ENCODE data around the gene C11orf52. TPM values are rescaled to one million over a fixed set of nuclear protein-coding genes. Genes with fewer than 3 reads are reported as not detected.

C11orf52 gene
- total RNA-seq, 1 experiment from 2014 or later: 4.0 TPM

DNA sequence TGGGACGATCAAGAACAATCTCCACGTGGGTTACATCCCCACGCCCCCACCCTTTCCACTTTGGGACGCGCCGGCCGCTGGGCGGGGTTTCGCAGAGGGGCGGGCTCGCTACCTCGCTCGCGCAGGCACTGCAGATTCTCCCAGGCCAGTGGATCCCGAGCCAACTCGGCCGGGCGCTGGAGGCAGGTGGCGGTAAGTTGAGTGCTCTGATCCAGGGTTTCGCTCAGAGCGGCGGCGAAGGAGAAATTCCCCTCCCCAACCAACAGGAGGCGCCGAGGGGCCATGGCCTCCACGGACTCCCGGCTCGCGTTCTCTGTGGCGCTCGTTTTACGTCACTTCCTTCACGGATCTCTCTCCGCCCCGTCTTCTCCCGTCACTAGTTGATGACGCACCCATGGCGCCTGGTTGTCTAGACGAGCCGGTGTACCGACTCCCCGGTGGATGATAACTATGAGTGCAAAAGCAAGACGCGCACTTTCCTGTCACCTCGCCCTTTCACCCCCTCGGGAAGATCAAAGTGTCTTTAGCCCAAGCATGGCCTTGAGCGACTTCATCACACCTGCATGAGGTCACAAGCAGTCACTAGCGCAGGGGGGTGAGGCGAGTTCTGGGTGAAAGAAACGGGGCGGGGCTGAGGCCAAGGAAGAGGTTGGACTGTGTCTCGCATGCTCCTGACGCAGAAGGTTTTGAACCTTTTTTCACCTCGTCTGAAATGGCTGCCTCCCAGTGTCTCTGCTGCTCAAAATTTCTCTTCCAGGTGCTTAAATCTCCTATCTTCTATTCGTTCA is 39.7 kb upstream of the C11orf52 start, which contains the start of the genes CFAP68 and FDXACB1:
TSS of gene CFAP68 (plus strand) at position 693 of the 788 bp plus-strand sequence. CDS start at position 713, 20 bp downstream.
TSS of gene FDXACB1 (minus strand) at position 317 of the 788 bp plus-strand sequence. CDS start at position 284, 33 bp downstream.
- Histone ChIP-seq H3K4me2 (ENCODE audit: insufficient read depth, insufficient read length, low read length) (peak within 1 kb of the TSS; percentile 86), H3K23ac (ENCODE audit: insufficient read length, low read depth, low read length) (no peak within 1 kb of the TSS), H4K91ac (ENCODE audit: insufficient read length, low read depth, low read length) (no peak within 1 kb of the TSS), H3T11ph (ENCODE audit: low read length) (no peak within 1 kb of the TSS), H2AK5ac (ENCODE audit: insufficient read length, low read length) (no peak within 1 kb of the TSS), H3K9me3 (ENCODE audit: control insufficient read depth, low read depth, low read length) (no peaks in the 10 kb centered on the region), H3K9ac (ENCODE audit: extremely low read depth, insufficient read length, low read length) (peak within 1 kb of the TSS; percentile 78), H3K56ac (ENCODE audit: insufficient read length, low read depth, low read length) (no peak within 1 kb of the TSS), H3K4me1 (ENCODE audit: insufficient read depth, low read length) (no peaks in the 10 kb centered on the region; the same call in 1 of the 2 replicates), H3K4ac (ENCODE audit: low read depth, low read length) (no peak within 1 kb of the TSS; the same call in 1 of the 2 replicates), H2AFZ (ENCODE audit: low read length) (peak within 1 kb of the TSS; percentile 98), H3K79me2 (ENCODE audit: insufficient read depth, low read length) (no peaks in the 10 kb centered on the region), H4K20me1 (ENCODE audit: control insufficient read depth, insufficient read depth, insufficient read length) (no peaks in the 10 kb centered on the region), H3K79me1 (ENCODE audit: insufficient read depth, low read depth, low read length, poor library complexity, severe bottlenecking) (no peaks in the 10 kb centered on the region), H2BK12ac (ENCODE audit: insufficient read length, low read depth, low read length) (no peak within 1 kb of the TSS), H3K27ac (ENCODE audit: insufficient read length, low read depth, low read length) (peak within 1 kb of the TSS; percentile 47), H2BK20ac (ENCODE audit: low read depth, low read length, poor library complexity, severe bottlenecking) (no peak within 1 kb of the TSS), H3K27me3 (ENCODE audit: insufficient read depth, low read length) (no peaks in the 10 kb centered on the region), H4K8ac (replicated peaks; ENCODE audit: insufficient read length, low read depth, low read length) (no peak within 1 kb of the TSS), H3K14ac (ENCODE audit: insufficient read depth, low read length) (peak within 1 kb of the TSS; percentile 94), H3K23me2 (ENCODE audit: insufficient read length, low read depth, low read length, poor library complexity, severe bottlenecking) (peaks cover 9% of the 10 kb centered on the region), H2BK120ac (ENCODE audit: low read depth, low read length, poor library complexity, severe bottlenecking) (no peak within 1 kb of the TSS), H4K5ac (ENCODE audit: insufficient read length, low read depth, low read length) (peak within 1 kb of the TSS; percentile 74), H2BK5ac (ENCODE audit: insufficient read length, low read length) (peak within 1 kb of the TSS; percentile 42), H2BK15ac (ENCODE audit: low read depth, low read length) (no peak within 1 kb of the TSS), H3K18ac (ENCODE audit: insufficient read length, low read depth, low read length) (peak within 1 kb of the TSS; percentile 96)
- Mint-ChIP-seq H3K27ac (peak within 1 kb of the TSS; percentile 99 to 100 (median 100)), H3K4me3 (peak within 1 kb of the TSS; percentile 91 to 92), H3K9me3 (no peaks in the 10 kb centered on the region), H3K4me1 (peaks cover 5 to 10% of the 10 kb centered on the region in 2 experiments), H3K36me3 (ENCODE audit: insufficient read depth in 1 of 3, low read depth in 3 of 3) (no peaks in the 10 kb centered on the region), H3K27me3 (ENCODE audit: low read depth) (no peaks in the 10 kb centered on the region)
- WGBS (ENCODE audit: extremely low coverage, insufficient read length, low lambda C conversion rate): no CpG with 5 or more reads among the region's 55 CpGs
- DNase-seq: peak; percentile 98
- peak; percentile 95 for TF ChIP-seq CTCF (conservative IDR thresholded peaks at IDR 0.05)

All from H9 (cell line).